Activated naive CD4-positive, alpha-beta T cell treated with Interleukin-2 at 50 U/mL for 16 hours (primary cell): Measurements from ENCODE around the gene SLC19A1.

Source experiments
- DNase-seq: peaks from one replicate; pipeline ENCODE4 v3.0.0-alpha.2; 2020

SLC19A1 gene

DNA sequence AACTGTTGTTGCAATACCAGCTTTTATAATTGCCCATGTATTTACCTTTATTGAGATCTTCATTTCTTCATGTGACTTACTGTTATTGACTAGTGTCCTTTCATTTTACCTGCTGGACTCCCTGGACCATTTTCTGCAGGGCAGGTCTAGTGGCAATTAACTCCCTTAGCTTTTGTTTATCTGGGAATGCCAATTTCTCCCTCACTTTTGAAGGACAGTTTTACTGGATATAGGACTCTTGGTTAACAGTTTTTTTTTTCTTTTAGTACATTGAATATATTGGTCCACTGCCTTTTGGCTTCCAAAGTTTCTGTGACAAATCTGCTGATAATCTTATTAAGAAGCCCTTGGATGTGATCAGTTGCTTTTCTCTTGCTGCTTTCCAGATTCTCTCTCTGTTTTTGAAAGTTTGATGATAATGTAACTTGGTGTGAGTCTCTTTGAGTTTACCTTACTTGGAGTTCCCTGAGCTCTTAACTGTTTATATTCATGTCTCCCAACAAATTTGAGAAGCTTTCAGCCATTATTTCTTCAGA is 80.4 kb downstream of the SLC19A1 start:
- DNase-seq, result no peak

- no peak for DNase-seq
These were observed 80.9 kb downstream of the SLC19A1 start for GRCh38 chr21:45461369-45461750.

DNA sequence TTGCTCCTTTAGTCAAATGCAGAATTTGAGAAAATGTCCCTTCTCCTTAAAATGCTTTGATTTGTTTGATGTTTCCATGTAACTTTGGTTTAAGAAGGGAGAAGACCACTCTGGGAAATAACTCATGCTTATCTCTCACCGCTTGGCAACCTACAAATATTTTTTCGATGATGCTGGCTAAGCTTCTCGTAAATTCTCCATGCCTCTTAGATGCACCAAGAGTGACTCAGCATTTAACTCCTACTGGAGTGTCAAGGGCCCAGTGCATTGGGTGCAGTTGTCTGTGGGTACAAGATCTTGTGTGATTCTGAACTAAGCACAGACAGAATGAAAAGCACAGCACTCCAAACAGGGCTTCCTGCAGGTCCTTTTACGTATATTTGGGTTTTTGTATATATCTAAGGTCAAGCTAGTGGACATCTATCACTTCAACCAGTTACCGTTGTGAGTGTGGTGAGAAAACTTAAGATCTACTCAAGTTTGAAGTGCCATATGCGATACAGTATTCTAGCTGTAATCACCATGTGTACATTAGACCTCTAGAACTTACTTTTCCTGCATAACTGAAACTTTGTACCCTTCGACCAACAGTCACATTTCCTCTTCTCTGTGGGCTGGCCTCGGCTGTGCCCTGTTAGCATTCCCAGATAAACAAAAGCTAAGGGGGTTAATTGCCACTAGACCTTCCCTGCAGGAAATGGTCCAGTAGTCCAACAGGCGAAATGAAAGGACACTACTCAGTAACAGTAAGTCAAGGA is 81.5 kb downstream of the SLC19A1 start:
- DNase-seq, result no peak

DNA sequence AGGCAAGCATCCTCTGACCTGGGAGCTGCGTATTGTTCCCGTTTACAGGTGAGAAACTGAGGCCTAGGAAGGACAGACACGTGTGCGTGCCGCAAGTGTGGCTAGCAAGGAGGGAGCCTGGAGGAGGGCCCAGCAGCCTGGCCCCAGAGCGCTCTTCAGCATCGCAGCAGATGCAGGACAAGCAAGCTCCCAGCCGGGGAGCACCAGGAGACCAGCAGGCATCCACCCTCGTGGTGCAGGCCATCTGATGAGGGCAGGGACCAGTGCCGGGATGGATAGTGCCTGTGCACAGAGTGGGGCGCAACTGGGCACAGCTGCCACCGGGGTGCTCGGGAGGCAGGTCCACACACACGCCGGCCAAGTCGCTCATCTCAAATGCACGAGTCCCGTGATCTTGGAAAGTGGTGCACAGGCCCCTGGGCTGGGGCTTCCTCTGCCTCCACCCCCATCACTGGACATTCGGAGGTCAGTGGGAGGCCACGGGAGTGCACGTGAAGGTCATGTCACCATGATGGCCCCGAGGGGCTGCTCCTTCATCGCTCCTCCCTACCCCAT is 82.2 kb downstream of the SLC19A1 start:
- DNase-seq, result no peak

DNA sequence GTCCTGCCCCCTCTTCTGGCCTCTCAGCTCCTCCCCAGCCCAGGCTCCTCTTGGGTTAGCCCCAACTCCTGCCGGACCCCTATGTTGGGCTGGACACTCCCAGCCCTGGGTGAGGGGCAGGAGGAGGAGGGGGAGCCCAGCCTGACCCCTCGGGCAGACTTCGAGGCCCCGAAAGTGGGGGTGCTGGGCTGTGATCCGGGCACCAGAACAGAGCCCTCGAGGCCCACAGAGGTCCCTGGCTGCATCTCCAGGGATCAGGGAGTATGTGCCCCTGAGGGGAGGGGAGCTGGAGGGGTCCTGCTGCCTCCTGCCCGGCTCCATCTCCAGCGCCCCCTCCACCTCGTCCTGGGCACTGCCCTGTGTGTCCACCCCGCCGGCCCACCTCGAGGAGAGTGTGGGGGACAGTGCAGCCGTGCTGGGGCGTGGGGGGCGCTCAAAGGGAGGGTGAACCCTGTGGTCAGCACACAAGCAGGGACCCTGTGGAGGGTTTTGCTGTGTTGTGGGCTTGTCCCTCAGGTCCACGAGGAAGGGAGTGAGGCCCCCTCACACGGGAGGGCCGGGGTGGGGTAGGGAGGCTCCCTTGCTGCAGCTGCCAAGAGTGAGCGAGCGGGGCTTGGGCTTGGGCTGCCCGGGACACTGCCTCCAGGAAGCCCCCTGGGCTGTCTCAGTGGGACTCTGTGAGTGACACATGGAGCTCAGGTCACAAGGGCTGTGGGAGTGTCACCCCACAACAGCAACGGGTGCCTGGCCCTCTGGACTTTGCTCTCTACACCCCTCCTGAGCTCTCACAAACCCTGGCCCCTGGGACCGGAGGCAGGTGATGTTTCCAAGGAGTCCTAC is 82.8 kb downstream of the SLC19A1 start:
- DNase-seq, result no peak

GRCh38 chr21:45458281-45459170 is 83.7 kb downstream of the SLC19A1 start:
- DNase-seq, result no peak

DNA sequence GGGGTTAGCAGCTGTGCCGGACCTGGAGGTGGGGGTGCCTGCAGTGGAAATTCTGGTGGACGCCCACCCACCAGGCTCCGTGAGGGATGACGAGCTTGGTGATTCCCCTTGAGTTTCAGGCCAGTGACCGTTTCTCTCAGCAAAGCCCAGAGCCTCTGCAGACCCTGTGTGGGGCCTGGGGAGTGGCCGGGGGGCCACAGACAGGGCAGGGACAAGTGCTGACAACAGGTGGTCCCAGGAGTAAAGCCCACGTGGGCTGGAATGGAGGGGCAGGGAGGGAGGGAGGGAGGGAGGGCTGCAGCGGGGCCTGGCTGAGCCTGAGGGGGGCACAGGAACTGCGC is 84.4 kb downstream of the SLC19A1 start:
- no peak for DNase-seq

GRCh38 chr21:45457161-45457831 is 84.9 kb downstream of the SLC19A1 start:
- no peak for DNase-seq

- no peak for DNase-seq
These were observed 85.6 kb downstream of the SLC19A1 start for GRCh38 chr21:45456584-45457160.

DNA sequence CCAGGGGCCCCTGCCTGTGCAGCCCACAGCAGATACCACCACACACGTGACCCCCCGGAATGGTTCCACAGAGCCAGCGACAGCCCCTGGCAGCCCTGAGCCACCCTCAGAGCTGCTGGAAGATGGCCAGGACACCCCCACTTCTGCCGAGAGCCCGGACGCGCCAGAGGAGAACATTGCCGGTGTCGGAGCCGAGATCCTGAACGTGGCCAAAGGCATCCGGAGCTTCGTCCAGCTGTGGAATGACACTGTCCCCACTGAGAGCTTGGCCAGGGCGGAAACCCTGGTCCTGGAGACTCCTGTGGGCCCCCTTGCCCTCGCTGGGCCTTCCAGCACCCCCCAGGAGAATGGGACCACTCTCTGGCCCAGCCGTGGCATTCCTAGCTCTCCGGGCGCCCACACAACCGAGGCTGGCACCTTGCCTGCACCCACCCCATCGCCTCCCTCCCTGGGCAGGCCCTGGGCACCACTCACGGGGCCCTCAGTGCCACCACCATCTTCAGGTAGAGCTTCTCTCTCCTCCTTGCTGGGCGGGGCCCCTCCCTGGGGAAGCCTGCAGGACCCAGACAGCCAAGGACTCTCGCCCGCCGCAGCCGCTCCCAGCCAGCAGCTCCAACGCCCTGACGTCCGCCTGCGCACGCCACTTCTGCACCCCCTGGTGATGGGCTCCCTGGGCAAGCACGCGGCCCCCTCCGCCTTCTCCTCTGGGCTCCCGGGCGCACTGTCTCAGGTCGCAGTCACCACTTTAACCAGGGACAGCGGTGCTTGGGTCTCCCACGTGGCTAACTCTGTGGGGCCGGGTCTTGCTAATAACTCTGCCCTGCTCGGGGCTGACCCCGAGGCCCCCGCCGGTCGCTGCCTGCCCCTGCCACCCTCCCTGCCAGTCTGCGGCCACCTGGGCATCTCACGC is 86.3 kb downstream of the SLC19A1 start:
- DNase-seq, result no peak

DNA sequence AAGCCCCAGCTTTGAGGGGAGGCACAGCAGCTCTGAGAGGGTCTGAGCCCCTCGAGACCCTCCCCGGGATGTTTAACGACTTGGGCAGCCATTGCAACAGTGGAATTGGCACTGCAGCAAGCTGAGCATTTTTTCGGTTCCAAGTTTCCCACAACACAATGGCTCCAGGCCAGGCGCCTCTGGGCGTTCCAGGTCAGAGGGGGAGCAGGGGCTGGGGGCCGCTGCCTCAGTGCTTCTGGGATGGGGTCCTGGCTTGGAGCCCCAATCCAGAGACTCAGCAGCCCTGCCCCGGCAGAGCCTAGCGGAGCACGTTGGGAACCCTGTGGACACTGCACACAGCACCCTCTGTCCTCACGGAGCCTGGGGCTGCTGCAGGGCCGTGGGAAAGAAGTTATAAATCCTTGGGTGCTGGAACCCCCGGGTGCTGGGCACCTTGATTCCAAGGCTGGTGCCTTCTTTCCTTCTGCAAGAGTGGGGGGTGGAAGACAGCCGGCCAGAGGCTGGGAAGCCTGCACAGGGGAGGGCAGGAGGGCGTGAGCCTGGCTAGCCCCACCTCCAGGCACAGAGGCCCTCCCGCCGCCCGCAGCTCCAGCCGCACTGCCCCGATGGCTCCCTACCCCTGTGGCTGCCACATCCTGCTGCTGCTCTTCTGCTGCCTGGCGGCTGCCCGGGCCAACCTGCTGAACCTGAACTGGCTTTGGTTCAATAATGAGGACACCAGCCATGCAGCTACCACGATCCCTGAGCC is 87.1 kb downstream of the SLC19A1 start:
- DNase-seq, result no peak

- no peak for DNase-seq
These were observed 87.9 kb downstream of the SLC19A1 start for GRCh38 chr21:45454060-45454925.

- DNase-seq, result no peak
These were observed 88.8 kb downstream of the SLC19A1 start for GRCh38 chr21:45453308-45453950.

DNA sequence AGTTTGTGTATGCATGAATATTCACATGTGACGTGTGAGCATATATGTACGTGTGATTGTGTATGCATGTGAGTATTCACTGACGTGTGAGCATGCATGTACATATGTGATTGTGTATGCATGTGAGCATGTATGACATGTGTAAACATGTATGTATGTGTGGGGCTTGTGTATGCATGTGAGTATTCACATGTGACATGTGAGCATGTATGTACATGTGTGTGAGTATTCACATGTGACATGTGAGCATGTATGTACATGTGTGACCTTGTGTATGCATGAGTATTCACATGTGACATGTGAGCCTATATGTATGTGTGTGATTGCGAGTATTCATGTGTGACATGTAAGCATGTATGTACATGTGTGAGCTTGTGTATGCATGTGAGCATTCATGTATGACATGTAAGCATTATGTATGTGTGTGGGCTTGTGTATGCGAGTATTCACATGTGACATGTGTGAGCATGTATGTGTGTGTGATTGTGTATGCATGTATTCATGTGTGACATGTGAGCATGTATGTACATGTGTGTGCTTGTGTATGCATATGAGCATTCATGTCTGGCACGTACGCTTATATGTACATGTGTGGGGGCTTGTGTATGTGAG is 89.4 kb downstream of the SLC19A1 start:
- no peak for DNase-seq

- DNase-seq, result no peak
These were observed 90.5 kb downstream of the SLC19A1 start for GRCh38 chr21:45451771-45452182.

DNA sequence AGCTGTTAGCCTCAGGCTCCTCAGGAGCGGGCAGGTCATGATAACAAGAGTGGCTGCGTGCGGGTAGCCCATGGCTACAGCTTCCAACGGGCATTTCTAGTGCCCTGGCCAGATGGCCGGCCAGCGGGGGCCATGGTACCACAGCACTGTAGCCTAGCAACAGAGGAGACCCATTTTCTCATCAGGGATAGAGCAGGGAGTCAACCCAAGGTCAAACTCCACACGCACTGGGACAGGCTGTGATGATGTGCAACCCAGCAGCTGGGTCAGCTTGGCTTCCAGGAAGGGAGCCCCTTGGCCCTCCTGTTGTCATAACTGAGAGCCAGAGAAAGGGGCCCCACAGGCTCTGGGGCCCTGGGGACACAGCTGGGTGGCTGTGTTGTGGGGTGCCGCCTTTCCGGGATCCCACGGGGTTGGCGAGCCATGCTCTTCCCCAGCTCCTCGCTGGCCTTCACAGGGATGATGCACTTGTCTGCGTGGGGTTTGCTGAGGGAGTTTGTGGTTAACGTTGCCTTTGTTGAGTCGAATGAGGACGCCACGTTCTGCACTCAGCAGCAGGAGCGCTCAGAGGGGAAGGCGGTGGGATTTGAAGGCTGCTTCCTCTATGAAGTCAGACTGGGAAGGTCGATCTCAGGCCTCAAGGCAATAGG is 91.0 kb downstream of the SLC19A1 start:
- no peak for DNase-seq

DNA sequence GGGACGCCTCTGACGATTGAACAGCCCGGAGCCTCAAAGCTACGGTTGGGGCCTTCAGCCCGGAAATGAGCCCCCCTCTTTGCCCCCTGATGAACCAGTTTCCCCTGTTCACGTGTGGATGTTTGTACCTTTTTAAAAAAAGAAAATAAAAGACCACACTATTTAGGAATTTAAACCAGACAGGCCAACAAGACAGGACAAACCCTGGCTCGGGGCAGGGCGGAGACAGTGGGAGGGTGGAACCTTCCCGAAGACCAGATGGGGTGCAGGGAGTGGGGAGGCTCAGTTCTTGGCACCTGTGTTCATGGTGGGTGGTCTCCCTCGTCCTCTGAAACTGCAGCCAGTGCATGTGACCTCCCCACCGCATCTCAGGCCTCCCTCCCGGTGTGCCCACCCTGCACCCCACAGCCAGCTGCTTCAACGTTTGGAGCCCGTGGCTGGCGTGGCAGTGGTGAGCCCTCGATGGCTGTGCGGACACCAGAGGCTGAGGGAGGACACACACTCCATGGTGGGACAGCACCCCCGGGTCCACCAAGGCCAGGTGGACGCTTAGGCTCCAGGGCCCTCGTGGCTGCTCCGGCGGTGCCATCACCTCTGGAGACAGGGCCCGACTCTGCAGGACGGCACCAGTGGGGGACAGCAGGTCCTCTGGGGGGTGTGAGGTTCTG is 91.7 kb downstream of the SLC19A1 start:
- no peak for DNase-seq
